Brain microvascular endothelial cell (primary cell): Measurements from ENCODE around the gene CACNA1H.

Experiments
- DNase-seq: peaks from one replicate; pipeline ENCODE4 v3.0.0-alpha.2; 2020
- H3K27ac ChIP-seq: fragments of 250-450 bp; sonication (Bioruptor Pico); 2 replicates; pipeline ENCODE4 v1.5.1; 2020; ENCODE audit warnings: mild to moderate bottlenecking, moderate library complexity
- H3K27me3 ChIP-seq: fragments of 250-450 bp; sonication (Bioruptor Pico); replicated peaks from 2 replicates; pipeline ENCODE4 v1.5.1; 2020; ENCODE audit warnings: mild to moderate bottlenecking
- H3K36me3 ChIP-seq: fragments of 250-450 bp; sonication (Bioruptor Pico); replicated peaks from 2 replicates; pipeline ENCODE4 v1.5.1; 2020; ENCODE audit warnings: mild to moderate bottlenecking
- H3K4me3 ChIP-seq: 2 replicates; pipeline ENCODE4 v1.5.1; 2011; ENCODE audit warnings: low read depth, mild to moderate bottlenecking, control low read depth, low read length, moderate library complexity
- in situ Hi-C: cut with HindIII; loops from 2 replicates; pipeline ENCODE4 v1.10.0; 2017; ENCODE audit warnings: low sequenced_read_pairs, low pct_ligation_motif_present
- TF ChIP-seq, protein P1 (sequence below): IDR thresholded peaks from 2 replicates; pipeline ENCODE4 v1.5.1; 2011; ENCODE audit warnings: low read depth, mild to moderate bottlenecking, moderate library complexity, low read length, control low read depth, inconsistent platforms; ENCODE audit errors: missing control alignments

The CACNA1H gene

GRCh38 chr16:1133810-1134520 is 18.9 kb upstream of the CACNA1H start:
- no peaks in the 10 kb centered on the region for H3K36me3 ChIP-seq
- H3K4me3 ChIP-seq = no peak overlapping the region
- no peak overlapping the region for H3K27ac ChIP-seq
- in situ Hi-C loops = no loop called here
- DNase-seq = no peak
- TF ChIP-seq, protein P1, sequence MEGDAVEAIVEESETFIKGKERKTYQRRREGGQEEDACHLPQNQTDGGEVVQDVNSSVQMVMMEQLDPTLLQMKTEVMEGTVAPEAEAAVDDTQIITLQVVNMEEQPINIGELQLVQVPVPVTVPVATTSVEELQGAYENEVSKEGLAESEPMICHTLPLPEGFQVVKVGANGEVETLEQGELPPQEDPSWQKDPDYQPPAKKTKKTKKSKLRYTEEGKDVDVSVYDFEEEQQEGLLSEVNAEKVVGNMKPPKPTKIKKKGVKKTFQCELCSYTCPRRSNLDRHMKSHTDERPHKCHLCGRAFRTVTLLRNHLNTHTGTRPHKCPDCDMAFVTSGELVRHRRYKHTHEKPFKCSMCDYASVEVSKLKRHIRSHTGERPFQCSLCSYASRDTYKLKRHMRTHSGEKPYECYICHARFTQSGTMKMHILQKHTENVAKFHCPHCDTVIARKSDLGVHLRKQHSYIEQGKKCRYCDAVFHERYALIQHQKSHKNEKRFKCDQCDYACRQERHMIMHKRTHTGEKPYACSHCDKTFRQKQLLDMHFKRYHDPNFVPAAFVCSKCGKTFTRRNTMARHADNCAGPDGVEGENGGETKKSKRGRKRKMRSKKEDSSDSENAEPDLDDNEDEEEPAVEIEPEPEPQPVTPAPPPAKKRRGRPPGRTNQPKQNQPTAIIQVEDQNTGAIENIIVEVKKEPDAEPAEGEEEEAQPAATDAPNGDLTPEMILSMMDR = no peak
- no peaks in the 10 kb centered on the region for H3K27me3 ChIP-seq

DNA sequence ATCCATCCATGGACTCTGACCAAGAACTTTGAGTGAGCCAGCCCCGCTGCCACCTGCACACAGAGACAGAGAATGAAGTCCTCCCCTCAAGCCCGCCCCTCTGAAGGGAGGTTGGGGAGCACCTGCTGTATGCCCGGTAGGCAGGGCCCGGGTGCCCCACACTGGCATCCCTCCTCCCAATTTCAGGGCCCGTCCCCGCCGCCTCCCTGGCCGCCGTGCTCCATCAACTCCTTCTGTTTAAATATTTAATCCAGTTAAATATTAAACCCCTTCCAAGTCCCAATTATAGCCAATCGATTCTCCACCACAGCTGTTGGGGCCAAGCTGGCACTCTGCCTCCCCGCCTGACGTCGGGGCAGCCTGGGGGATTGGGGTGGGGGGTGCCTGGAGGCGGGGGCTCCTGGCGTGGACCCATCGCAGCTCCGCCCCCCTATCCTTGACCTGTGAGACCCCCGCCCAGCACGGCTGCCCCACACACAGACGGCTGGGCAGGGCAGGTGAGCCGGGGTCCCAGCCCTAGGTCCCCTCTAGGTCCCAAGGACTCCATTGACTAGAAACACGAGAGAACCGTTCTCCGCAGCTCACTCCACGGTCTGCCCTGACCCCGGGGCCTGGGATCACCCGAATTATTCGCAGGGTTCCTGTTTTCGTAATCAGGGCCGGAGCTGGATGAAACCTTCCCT is 18.0 kb upstream of the CACNA1H start:
- no peaks in the 10 kb centered on the region for H3K36me3 ChIP-seq
- TF ChIP-seq, protein P1 = no peak
- no peak for DNase-seq
- no peaks in the 10 kb centered on the region for H3K27me3 ChIP-seq
- in situ Hi-C loops = no loop called here
- no peak overlapping the region for H3K27ac ChIP-seq
- H3K4me3 ChIP-seq = no peak overlapping the region

DNA sequence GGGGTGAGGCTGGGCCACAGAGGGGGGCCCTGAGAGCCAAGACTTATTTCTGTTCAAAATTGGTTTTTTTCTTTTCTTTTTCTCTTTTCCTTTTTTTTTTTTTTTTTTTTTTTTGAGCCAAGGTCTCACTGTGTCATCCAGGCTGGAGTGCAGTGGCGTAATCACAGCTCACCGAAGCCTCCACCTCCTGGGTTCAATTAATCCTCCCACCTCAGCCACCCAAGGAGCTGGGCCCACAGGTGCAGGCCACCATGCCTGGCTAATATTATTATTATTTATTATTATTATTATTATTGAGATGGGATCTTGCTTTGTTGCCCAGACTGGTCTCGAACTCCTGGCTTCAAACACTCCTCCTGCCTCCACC is 17.5 kb upstream of the CACNA1H start:
- H3K27me3 ChIP-seq = no peaks in the 10 kb centered on the region
- TF ChIP-seq, protein P1 = no peak
- no peak overlapping the region for H3K4me3 ChIP-seq
- no peaks in the 10 kb centered on the region for H3K36me3 ChIP-seq
- in situ Hi-C loops = no loop called here
- DNase-seq = no peak
- H3K27ac ChIP-seq = no peak overlapping the region

DNA sequence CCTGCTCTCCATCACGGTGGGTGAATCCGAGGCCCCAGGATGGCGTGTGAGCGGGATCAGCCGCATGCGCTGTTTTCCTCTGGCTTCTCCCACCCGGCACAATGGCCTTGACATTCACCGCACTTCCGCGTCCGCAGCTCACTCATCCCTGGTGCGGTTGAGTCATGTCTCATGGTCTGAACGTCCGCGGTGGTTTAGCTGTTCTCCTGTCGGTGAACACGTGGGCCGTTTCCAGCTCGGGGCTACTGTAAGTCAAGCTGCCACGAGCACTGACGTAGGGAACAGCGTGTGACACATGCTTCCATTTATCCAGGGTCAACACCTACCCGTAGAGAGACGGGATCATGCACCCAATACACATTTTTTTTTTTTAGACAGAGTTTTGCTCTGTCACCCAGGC is 15.3 kb upstream of the CACNA1H start:
- in situ Hi-C loops = no loop called here
- Histone ChIP-seq H3K4me3 (no peak overlapping the region), H3K27me3 (no peaks in the 10 kb centered on the region), H3K36me3 (no peaks in the 10 kb centered on the region), H3K27ac (no peak overlapping the region)
- peak; percentile 25 for DNase-seq
- TF ChIP-seq, protein P1 = no peak

- H3K27ac ChIP-seq = no peak overlapping the region
- TF ChIP-seq, protein P1 = no peak
- no peaks in the 10 kb centered on the region for H3K27me3 ChIP-seq
- H3K36me3 ChIP-seq = no peaks in the 10 kb centered on the region
- DNase-seq = no peak
- no peak overlapping the region for H3K4me3 ChIP-seq
- in situ Hi-C loops = no loop called here
Measured at GRCh38 chr16:1140582-1141162, 12.2 kb upstream of the CACNA1H start.
